Smooth muscle cell (in vitro differentiated cells): ENCODE results near the gene MAP2K4. TPM values are rescaled to one million over a fixed set of nuclear protein-coding genes. Genes with fewer than 3 reads are reported as not detected.

ENCODE experiments used
- DNase-seq: peaks from one replicate; lab custom pipeline; 2025; ENCODE audit not compliant: unreplicated experiment; lab: John Stamatoyannopoulos, UW
- H2AFZ ChIP-seq: fragments of 200-600 bp; sonication (generic); 2 replicates; pipeline ENCODE4 v1.6.0; 2016; ENCODE audit warnings: antibody characterized with exemption, low read depth, mild to moderate bottlenecking
- H3F3A ChIP-seq: fragments of 200-600 bp; sonication (generic); 2 replicates; pipeline ENCODE4 v1.6.0; 2017; ENCODE audit warnings: antibody characterized with exemption, low read depth
- H3K27ac ChIP-seq: fragments of 200-600 bp; sonication (generic); 2 replicates; pipeline ENCODE4 v1.5.1; 2016; ENCODE audit warnings: low read depth, mild to moderate bottlenecking
- H3K27me3 ChIP-seq: fragments of 200-600 bp; sonication (generic); 2 replicates; pipeline ENCODE4 v1.6.1; 2016; ENCODE audit warnings: low read depth, mild to moderate bottlenecking
- H3K36me3 ChIP-seq: fragments of 200-600 bp; sonication (generic); 2 replicates; pipeline ENCODE4 v1.5.1; 2016; ENCODE audit warnings: low read depth
- H3K4me1 ChIP-seq: fragments of 200-600 bp; sonication (generic); 2 replicates; pipeline ENCODE4 v1.5.1; 2016; ENCODE audit warnings: low read depth
- H3K4me2 ChIP-seq: fragments of 200-600 bp; sonication (generic); 2 replicates; pipeline ENCODE4 v1.6.0; 2016; ENCODE audit warnings: mild to moderate bottlenecking
- H3K4me3 ChIP-seq: fragments of 200-600 bp; sonication (generic); 2 replicates; pipeline ENCODE4 v1.5.1; 2016; ENCODE audit warnings: mild to moderate bottlenecking
- H3K79me2 ChIP-seq: fragments of 200-600 bp; sonication (generic); 2 replicates; pipeline ENCODE4 v1.6.0; 2016; ENCODE audit warnings: low read depth, mild to moderate bottlenecking
- H3K9ac ChIP-seq: fragments of 200-600 bp; sonication (generic); 2 replicates; pipeline ENCODE4 v1.6.0; 2016; ENCODE audit warnings: low read depth
- H3K9me3 ChIP-seq: fragments of 200-600 bp; sonication (generic); replicated peaks from 2 replicates; pipeline ENCODE4 v1.5.1; 2016; ENCODE audit warnings: low read depth
- H4K20me1 ChIP-seq: fragments of 200-600 bp; sonication (generic); 2 replicates; pipeline ENCODE4 v1.6.0; 2016; ENCODE audit warnings: low read depth
- WGBS: methylation state at CpG from one replicate; pipeline ENCODE4 v1.1.7; 2016; ENCODE audit warnings: low lambda C conversion rate; 5-methylcytosine and 5-hydroxymethylcytosine counted together
- polyA plus RNA-seq: library from polyadenylated mRNA; unstranded; fragments of >200 nt; fragmentation: Nextera tagmentation; extraction: Ambion mirVana; gene quantifications from 2 replicates; pipeline ENCODE4 v1.2.1, GENCODE V29; 2016
- total RNA-seq: library from RNA; depleted of rRNA; stranded (reverse); fragments of >200 nt; gene quantifications from 2 replicates; pipeline ENCODE4 v1.2.3, GENCODE V29; 2014
- TF ChIP-seq, protein P1 (sequence below): fragments of 200-600 bp; sonication (generic); IDR thresholded peaks from 2 replicates; pipeline ENCODE4 v1.5.1; 2017; ENCODE audit warnings: borderline replicate concordance, mild to moderate bottlenecking, antibody characterized with exemption; ENCODE audit not compliant: insufficient read depth, poor library complexity, severe bottlenecking

MAP2K4 gene
- total and polyA plus RNA-seq, 2 experiments from 2014 or later = 33.0 to 54.9 TPM

DNA sequence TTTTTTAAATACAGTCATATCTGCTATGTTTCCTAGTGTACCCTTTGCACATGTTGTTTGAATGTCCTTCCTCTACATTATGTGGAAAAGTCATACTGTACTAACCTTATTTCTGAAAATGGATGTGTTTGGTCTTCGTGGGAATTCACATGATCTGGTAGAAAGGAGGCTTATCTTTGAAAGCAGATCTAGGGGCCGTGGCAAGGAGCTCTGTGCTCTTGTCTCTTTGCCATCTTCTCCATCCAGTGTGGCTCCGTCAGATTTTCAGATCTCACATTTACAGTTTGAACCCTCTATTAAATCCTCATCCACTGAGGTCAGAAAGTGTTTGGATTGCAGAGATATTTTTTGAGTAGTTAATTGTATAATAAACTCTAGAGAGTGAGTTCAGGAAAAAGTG is 32.9 kb downstream of the MAP2K4 start:
- H3K79me2 ChIP-seq = peaks cover 86% of the 10 kb centered on the region
- no peaks in the 10 kb centered on the region for H3K27me3 ChIP-seq
- no peaks in the 10 kb centered on the region for H3F3A ChIP-seq
- no peak overlapping the region for H2AFZ ChIP-seq
- H3K27ac ChIP-seq = no peak overlapping the region
- no peak overlapping the region for H3K4me3 ChIP-seq
- H3K9me3 ChIP-seq = no peaks in the 10 kb centered on the region
- H4K20me1 ChIP-seq = peaks cover 100% of the 10 kb centered on the region
- no peaks in the 10 kb centered on the region for H3K36me3 ChIP-seq
- WGBS = 41% methylated on average over 3 of the region's 3 CpGs
- no peak overlapping the region for H3K9ac ChIP-seq
- no peak for DNase-seq
- peaks cover 9% of the 10 kb centered on the region for H3K4me1 ChIP-seq
- TF ChIP-seq, protein P1, sequence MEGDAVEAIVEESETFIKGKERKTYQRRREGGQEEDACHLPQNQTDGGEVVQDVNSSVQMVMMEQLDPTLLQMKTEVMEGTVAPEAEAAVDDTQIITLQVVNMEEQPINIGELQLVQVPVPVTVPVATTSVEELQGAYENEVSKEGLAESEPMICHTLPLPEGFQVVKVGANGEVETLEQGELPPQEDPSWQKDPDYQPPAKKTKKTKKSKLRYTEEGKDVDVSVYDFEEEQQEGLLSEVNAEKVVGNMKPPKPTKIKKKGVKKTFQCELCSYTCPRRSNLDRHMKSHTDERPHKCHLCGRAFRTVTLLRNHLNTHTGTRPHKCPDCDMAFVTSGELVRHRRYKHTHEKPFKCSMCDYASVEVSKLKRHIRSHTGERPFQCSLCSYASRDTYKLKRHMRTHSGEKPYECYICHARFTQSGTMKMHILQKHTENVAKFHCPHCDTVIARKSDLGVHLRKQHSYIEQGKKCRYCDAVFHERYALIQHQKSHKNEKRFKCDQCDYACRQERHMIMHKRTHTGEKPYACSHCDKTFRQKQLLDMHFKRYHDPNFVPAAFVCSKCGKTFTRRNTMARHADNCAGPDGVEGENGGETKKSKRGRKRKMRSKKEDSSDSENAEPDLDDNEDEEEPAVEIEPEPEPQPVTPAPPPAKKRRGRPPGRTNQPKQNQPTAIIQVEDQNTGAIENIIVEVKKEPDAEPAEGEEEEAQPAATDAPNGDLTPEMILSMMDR = no peak
- H3K4me2 ChIP-seq = no peak overlapping the region

DNA sequence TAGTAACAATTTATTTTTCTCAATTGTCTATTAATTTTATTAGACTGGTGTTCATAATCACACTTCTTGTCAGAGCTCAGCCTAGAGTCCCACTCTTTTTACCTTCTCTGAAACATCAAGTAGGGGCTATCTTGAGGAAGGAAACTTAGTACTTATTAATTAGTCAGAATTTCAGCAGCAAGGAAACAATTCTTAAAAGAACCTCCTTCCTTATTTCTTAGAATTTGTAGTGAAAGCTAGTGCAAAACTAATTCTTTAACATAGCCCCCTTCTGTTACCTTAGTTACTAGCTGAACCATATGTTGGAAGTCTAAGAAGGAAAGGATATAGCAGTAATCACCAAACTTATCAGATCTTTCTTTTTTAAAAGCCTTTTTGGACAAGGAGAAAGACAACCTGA is 35.2 kb downstream of the MAP2K4 start:
- Histone ChIP-seq H3K9ac (no peak overlapping the region), H3K4me2 (no peak overlapping the region), H3K27ac (no peak overlapping the region), H3K79me2 (peaks cover 64% of the 10 kb centered on the region), H3F3A (no peaks in the 10 kb centered on the region), H3K9me3 (no peaks in the 10 kb centered on the region), H3K27me3 (no peaks in the 10 kb centered on the region), H2AFZ (no peak overlapping the region), H3K36me3 (no peaks in the 10 kb centered on the region), H3K4me1 (peaks cover 13% of the 10 kb centered on the region), H3K4me3 (no peak overlapping the region), H4K20me1 (peaks cover 100% of the 10 kb centered on the region)
- no peak for DNase-seq
- TF ChIP-seq, protein P1 = no peak

DNA sequence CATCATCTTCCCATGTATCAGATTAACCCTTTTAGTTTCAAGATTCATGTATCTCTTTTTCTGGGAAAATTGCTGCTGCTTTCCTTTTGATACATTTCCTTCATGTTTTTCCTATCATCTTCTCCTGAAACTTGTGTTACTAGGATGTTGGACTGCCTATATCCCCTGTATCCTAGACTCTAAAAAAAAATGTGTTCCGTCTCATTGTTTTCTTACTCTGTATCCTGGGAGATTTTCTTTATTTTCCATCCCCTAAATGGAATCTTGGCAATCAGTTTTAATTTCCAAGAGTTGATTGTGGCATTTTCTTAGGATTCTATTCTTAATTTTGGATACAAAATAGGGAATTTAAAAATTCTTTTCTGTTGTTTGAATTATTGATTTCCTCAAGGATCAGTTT is 36.8 kb downstream of the MAP2K4 start:
- Histone ChIP-seq H4K20me1 (peaks cover 98% of the 10 kb centered on the region), H3K79me2 (peaks cover 64% of the 10 kb centered on the region), H3K27me3 (no peaks in the 10 kb centered on the region), H3K9ac (no peak overlapping the region), H3K27ac (no peak overlapping the region), H2AFZ (no peak overlapping the region), H3K36me3 (no peaks in the 10 kb centered on the region), H3F3A (no peaks in the 10 kb centered on the region), H3K4me3 (no peak overlapping the region), H3K4me2 (no peak overlapping the region), H3K4me1 (peaks cover 12% of the 10 kb centered on the region), H3K9me3 (no peaks in the 10 kb centered on the region)
- TF ChIP-seq, protein P1 = no peak
- no peak for DNase-seq
- WGBS = 100% methylated on average over 1 of the region's 1 CpG

- DNase-seq = no peak
- H3K79me2 ChIP-seq = peaks cover 64% of the 10 kb centered on the region
These were observed 37.9 kb downstream of the MAP2K4 start for GRCh38 chr17:12058535-12058934.

More at GRCh38 chr17:12058535-12058934, 37.9 kb downstream of the MAP2K4 start:
- no peak overlapping the region for H3K27ac ChIP-seq
- H2AFZ ChIP-seq = no peak overlapping the region
- TF ChIP-seq, protein P1 = no peak
- H3K27me3 ChIP-seq = no peaks in the 10 kb centered on the region
- H4K20me1 ChIP-seq = peaks cover 96% of the 10 kb centered on the region
- peaks cover 4% of the 10 kb centered on the region for H3K4me1 ChIP-seq
- H3F3A ChIP-seq = no peaks in the 10 kb centered on the region
- H3K9me3 ChIP-seq = no peaks in the 10 kb centered on the region
- no peak overlapping the region for H3K4me2 ChIP-seq
- no peak overlapping the region for H3K4me3 ChIP-seq
- H3K9ac ChIP-seq = no peak overlapping the region
- H3K36me3 ChIP-seq = no peaks in the 10 kb centered on the region
